Activated T-cell treated with anti-CD3 and anti-CD28 coated beads, Interleukin-2, amount 50 U/mL, for 72 hours (primary cell): Measurements from ENCODE around the gene CAMK1D. TPM values are rescaled to one million over a fixed set of nuclear protein-coding genes. Genes with fewer than 3 reads are reported as not detected.
"Not testable (repeated sequence)": the region's sequence is repeated elsewhere in the genome, so short reads cannot be mapped to it uniquely, and the experiment has no call there.

Source experiments
- ATAC-seq, 2 donors: fragments of 150-1000 bp; cut with Tn5 transposase; replicated peaks in 1 of 2; 2 replicates each; pipeline ENCODE4 v1.10.0; 2021; ENCODE audit warnings: moderate library complexity in 2 of 2, mild to moderate bottlenecking in 1 of 2
- DNase-seq, 2 donors: peaks; one replicate each; pipeline ENCODE4 v3.0.0; 2021 to 2022; ENCODE audit warnings: mixed read lengths in 1 of 2
- H3K27ac Mint-ChIP-seq: one replicate; pipeline ENCODE4 v1.8.0; 2022; ENCODE audit warnings: mild to moderate bottlenecking, moderate library complexity, mixed read lengths
- H3K27me3 Mint-ChIP-seq: one replicate; pipeline ENCODE4 v1.8.0; 2022; ENCODE audit warnings: low read depth, mixed read lengths
- H3K36me3 Mint-ChIP-seq, 2 donors: one replicate each; pipeline ENCODE4 v1.8.0; 2022; ENCODE audit warnings: mixed read lengths in 2 of 2, mild to moderate bottlenecking in 1 of 2; ENCODE audit not compliant: insufficient read depth in 2 of 2
- H3K4me1 Mint-ChIP-seq: one replicate; pipeline ENCODE4 v1.8.0; 2022; ENCODE audit warnings: low read depth, mixed read lengths
- H3K4me3 Mint-ChIP-seq, 2 donors: one replicate each; pipeline ENCODE4 v1.8.0; 2022; ENCODE audit warnings: mild to moderate bottlenecking in 2 of 2, mixed read lengths in 2 of 2, moderate library complexity in 2 of 2
- H3K9me3 Mint-ChIP-seq, 2 donors: one replicate each; pipeline ENCODE4 v1.8.0; 2022; ENCODE audit warnings: mixed read lengths in 2 of 2
- total RNA-seq, 2 donors: library from RNA; stranded (reverse); gene quantifications; one replicate each; pipeline ENCODE4 v1.2.3, GENCODE V29; 2022

Gene CAMK1D
- total RNA-seq, 2 donors from 2014 or later: 19.9 to 25.3 TPM

GRCh38 chr10:12796401-12797160, 447.2 kb downstream of the CAMK1D start:
- no peak for ATAC-seq
- Mint-ChIP-seq H3K27me3 (no peaks in the 10 kb centered on the region), H3K36me3 (peaks cover 0 to under 1% of the 10 kb centered on the region in 2 donors)

GRCh38 chr10:12797471-12798262, 448.3 kb downstream of the CAMK1D start:
- H3K36me3 Mint-ChIP-seq: no peaks in the 10 kb centered on the region
- DNase-seq (no peak), ATAC-seq (no peak)
- H3K27ac Mint-ChIP-seq: no peak overlapping the region
- no peaks in the 10 kb centered on the region for H3K4me1 Mint-ChIP-seq
- H3K9me3 Mint-ChIP-seq: peaks cover 0 to 1% of the 10 kb centered on the region in 2 donors
- H3K27me3 Mint-ChIP-seq: no peaks in the 10 kb centered on the region
- H3K4me3 Mint-ChIP-seq: no peak overlapping the region

More at GRCh38 chr10:12796401-12797160, 447.2 kb downstream of the CAMK1D start:
- Mint-ChIP-seq H3K4me1 (no peaks in the 10 kb centered on the region), H3K27ac (no peak overlapping the region), H3K4me3 (no peak overlapping the region), H3K9me3 (peaks cover 0 to 1% of the 10 kb centered on the region in 2 donors)
- no peak for DNase-seq

GRCh38 chr10:12799144-12799543, 449.8 kb downstream of the CAMK1D start:
- no peak for DNase-seq
- Mint-ChIP-seq H3K4me3 (no peak overlapping the region), H3K4me1 (no peaks in the 10 kb centered on the region), H3K27me3 (no peaks in the 10 kb centered on the region), H3K36me3 (no peaks in the 10 kb centered on the region), H3K9me3 (no peaks in the 10 kb centered on the region), H3K27ac (no peak overlapping the region)
- ATAC-seq: no peak

- Mint-ChIP-seq H3K9me3 (no peaks in the 10 kb centered on the region), H3K4me3 (no peak overlapping the region), H3K27ac (no peak overlapping the region), H3K36me3 (no peaks in the 10 kb centered on the region), H3K4me1 (no peaks in the 10 kb centered on the region), H3K27me3 (no peaks in the 10 kb centered on the region)
- DNase-seq (no peak), ATAC-seq (no peak)
Measured at GRCh38 chr10:12799714-12800113, 450.4 kb downstream of the CAMK1D start.

GRCh38 chr10:12800302-12800701, 451.0 kb downstream of the CAMK1D start:
- no peak for ATAC-seq
- Mint-ChIP-seq H3K27ac (no peak overlapping the region), H3K36me3 (no peaks in the 10 kb centered on the region), H3K27me3 (no peaks in the 10 kb centered on the region), H3K4me1 (no peaks in the 10 kb centered on the region), H3K9me3 (no peaks in the 10 kb centered on the region), H3K4me3 (no peak overlapping the region)
- no peak for DNase-seq

GRCh38 chr10:12801214-12802087, 452.1 kb downstream of the CAMK1D start:
- Mint-ChIP-seq H3K27me3 (no peaks in the 10 kb centered on the region), H3K27ac (no peak overlapping the region), H3K36me3 (no peaks in the 10 kb centered on the region), H3K9me3 (no peaks in the 10 kb centered on the region), H3K4me3 (no peak overlapping the region), H3K4me1 (no peaks in the 10 kb centered on the region)
- no peak for DNase-seq
- ATAC-seq: no peak

- no peaks in the 10 kb centered on the region for H3K4me1 Mint-ChIP-seq
- H3K9me3 Mint-ChIP-seq: no peaks in the 10 kb centered on the region
- ATAC-seq: no peak
- no peak overlapping the region for H3K4me3 Mint-ChIP-seq
- no peak overlapping the region for H3K27ac Mint-ChIP-seq
- no peaks in the 10 kb centered on the region for H3K36me3 Mint-ChIP-seq
- DNase-seq: no peak
- H3K27me3 Mint-ChIP-seq: no peaks in the 10 kb centered on the region
Measured at GRCh38 chr10:12803776-12804175, 454.4 kb downstream of the CAMK1D start.

- H3K4me1 Mint-ChIP-seq: no peaks in the 10 kb centered on the region
- no peak for ATAC-seq
- no peak overlapping the region for H3K4me3 Mint-ChIP-seq
- DNase-seq: no peak
- no peaks in the 10 kb centered on the region for H3K36me3 Mint-ChIP-seq
- no peak overlapping the region for H3K27ac Mint-ChIP-seq
- no peaks in the 10 kb centered on the region for H3K27me3 Mint-ChIP-seq
- H3K9me3 Mint-ChIP-seq: no peaks in the 10 kb centered on the region
Measured at GRCh38 chr10:12806228-12807095, 457.1 kb downstream of the CAMK1D start.

- H3K4me1 Mint-ChIP-seq: no peaks in the 10 kb centered on the region
- no peaks in the 10 kb centered on the region for H3K9me3 Mint-ChIP-seq
- H3K27me3 Mint-ChIP-seq: no peaks in the 10 kb centered on the region
- no peak for ATAC-seq
- peaks cover 0 to 1% of the 10 kb centered on the region in 2 donors for H3K36me3 Mint-ChIP-seq
- H3K4me3 Mint-ChIP-seq: no peak overlapping the region
- DNase-seq: no peak
- no peak overlapping the region for H3K27ac Mint-ChIP-seq
Measured at GRCh38 chr10:12807096-12807755, 457.9 kb downstream of the CAMK1D start.

GRCh38 chr10:12808014-12808613, 458.8 kb downstream of the CAMK1D start:
- no peaks in the 10 kb centered on the region for H3K4me1 Mint-ChIP-seq
- ATAC-seq: no peak
- H3K27me3 Mint-ChIP-seq: no peaks in the 10 kb centered on the region
- DNase-seq: no peak
- H3K27ac Mint-ChIP-seq: no peak overlapping the region
- H3K9me3 Mint-ChIP-seq: no peaks in the 10 kb centered on the region
- no peak overlapping the region for H3K4me3 Mint-ChIP-seq
- H3K36me3 Mint-ChIP-seq: peaks cover 0 to 2% of the 10 kb centered on the region in 2 donors

GRCh38 chr10:12810046-12810445, 460.7 kb downstream of the CAMK1D start:
- H3K4me1 Mint-ChIP-seq, H3K27me3 Mint-ChIP-seq, H3K9me3 Mint-ChIP-seq, ATAC-seq, H3K27ac Mint-ChIP-seq, DNase-seq, H3K4me3 Mint-ChIP-seq: not testable (repeated sequence)
- H3K36me3 Mint-ChIP-seq: peaks cover 3 to 12% of the 10 kb centered on the region in 2 donors
